ENCODE data around the gene FKBP14.
A peak's percentile ranks its signal among the peaks of the same experiment; 100 is the strongest.

The FKBP14 gene

GRCh38 chr7:30027740-30028215 lies 1.3 kb upstream of the FKBP14 start:
- TF ChIP-seq CTCF (conservative IDR thresholded peaks at IDR 0.05; ENCODE audit: low read depth, low read length), result no peak
- no peak for DNase-seq (ENCODE audit: low read depth)
- H3K4me3 ChIP-seq (ENCODE audit: low read depth, low read length), result peak overlapping the region; percentile 81

- no peak for TF ChIP-seq CTCF (conservative IDR thresholded peaks at IDR 0.05; ENCODE audit: low read depth, low read length)
- peak; percentile 67 for DNase-seq (ENCODE audit: low read depth)
- peak overlapping the region; percentile 81 for H3K4me3 ChIP-seq (ENCODE audit: low read depth, low read length)
Measured at GRCh38 chr7:30027065-30027456, 559 bp upstream of the FKBP14 start.

- no peak overlapping the region for H3K4me3 ChIP-seq (ENCODE audit: low read depth, low read length)
- TF ChIP-seq CTCF (conservative IDR thresholded peaks at IDR 0.05; ENCODE audit: low read depth, low read length), result no peak
Measured at GRCh38 chr7:30023524-30023923, 3.0 kb downstream of the FKBP14 start.

GRCh38 chr7:30022991-30023390 lies 3.5 kb downstream of the FKBP14 start:
- no peak for TF ChIP-seq CTCF (conservative IDR thresholded peaks at IDR 0.05; ENCODE audit: low read depth, low read length)
- DNase-seq (ENCODE audit: low read depth), result no peak
- no peak overlapping the region for H3K4me3 ChIP-seq (ENCODE audit: low read depth, low read length)

More at GRCh38 chr7:30023524-30023923, 3.0 kb downstream of the FKBP14 start:
- DNase-seq (ENCODE audit: low read depth), result no peak

GRCh38 chr7:30020535-30020934 lies 6.0 kb downstream of the FKBP14 start:
- no peak overlapping the region for H3K4me3 ChIP-seq (ENCODE audit: low read depth, low read length)
- TF ChIP-seq CTCF (conservative IDR thresholded peaks at IDR 0.05; ENCODE audit: low read depth, low read length), result no peak
- DNase-seq (ENCODE audit: low read depth), result no peak

- TF ChIP-seq CTCF (conservative IDR thresholded peaks at IDR 0.05; ENCODE audit: low read depth, low read length), result no peak
- no peak for DNase-seq (ENCODE audit: low read depth)
- no peak overlapping the region for H3K4me3 ChIP-seq (ENCODE audit: low read depth, low read length)
Measured at GRCh38 chr7:30019960-30020359, 6.5 kb downstream of the FKBP14 start.

- peak; percentile 33 for DNase-seq (ENCODE audit: low read depth)
- H3K4me3 ChIP-seq (ENCODE audit: low read depth, low read length), result no peak overlapping the region
- peak; percentile 36 for TF ChIP-seq CTCF (conservative IDR thresholded peaks at IDR 0.05; ENCODE audit: low read depth, low read length)
Measured at GRCh38 chr7:30019387-30019786, 7.1 kb downstream of the FKBP14 start.

All from choroid plexus epithelial cell (primary cell).